Measurements from ENCODE around the gene PCDH15.

PCDH15 gene

GRCh38 chr10:54470324-54470631 lies 330.8 kb downstream of the PCDH15 start:
- TF ChIP-seq, protein P1, sequence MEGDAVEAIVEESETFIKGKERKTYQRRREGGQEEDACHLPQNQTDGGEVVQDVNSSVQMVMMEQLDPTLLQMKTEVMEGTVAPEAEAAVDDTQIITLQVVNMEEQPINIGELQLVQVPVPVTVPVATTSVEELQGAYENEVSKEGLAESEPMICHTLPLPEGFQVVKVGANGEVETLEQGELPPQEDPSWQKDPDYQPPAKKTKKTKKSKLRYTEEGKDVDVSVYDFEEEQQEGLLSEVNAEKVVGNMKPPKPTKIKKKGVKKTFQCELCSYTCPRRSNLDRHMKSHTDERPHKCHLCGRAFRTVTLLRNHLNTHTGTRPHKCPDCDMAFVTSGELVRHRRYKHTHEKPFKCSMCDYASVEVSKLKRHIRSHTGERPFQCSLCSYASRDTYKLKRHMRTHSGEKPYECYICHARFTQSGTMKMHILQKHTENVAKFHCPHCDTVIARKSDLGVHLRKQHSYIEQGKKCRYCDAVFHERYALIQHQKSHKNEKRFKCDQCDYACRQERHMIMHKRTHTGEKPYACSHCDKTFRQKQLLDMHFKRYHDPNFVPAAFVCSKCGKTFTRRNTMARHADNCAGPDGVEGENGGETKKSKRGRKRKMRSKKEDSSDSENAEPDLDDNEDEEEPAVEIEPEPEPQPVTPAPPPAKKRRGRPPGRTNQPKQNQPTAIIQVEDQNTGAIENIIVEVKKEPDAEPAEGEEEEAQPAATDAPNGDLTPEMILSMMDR (IDR thresholded peaks at IDR 0.05; ENCODE audit: low read depth, low read length, missing control alignments), result no peak
- no peak overlapping the region for H3K4me3 ChIP-seq (ENCODE audit: low read depth, low read length)
- no peak for DNase-seq (ENCODE audit: low read depth)

DNA sequence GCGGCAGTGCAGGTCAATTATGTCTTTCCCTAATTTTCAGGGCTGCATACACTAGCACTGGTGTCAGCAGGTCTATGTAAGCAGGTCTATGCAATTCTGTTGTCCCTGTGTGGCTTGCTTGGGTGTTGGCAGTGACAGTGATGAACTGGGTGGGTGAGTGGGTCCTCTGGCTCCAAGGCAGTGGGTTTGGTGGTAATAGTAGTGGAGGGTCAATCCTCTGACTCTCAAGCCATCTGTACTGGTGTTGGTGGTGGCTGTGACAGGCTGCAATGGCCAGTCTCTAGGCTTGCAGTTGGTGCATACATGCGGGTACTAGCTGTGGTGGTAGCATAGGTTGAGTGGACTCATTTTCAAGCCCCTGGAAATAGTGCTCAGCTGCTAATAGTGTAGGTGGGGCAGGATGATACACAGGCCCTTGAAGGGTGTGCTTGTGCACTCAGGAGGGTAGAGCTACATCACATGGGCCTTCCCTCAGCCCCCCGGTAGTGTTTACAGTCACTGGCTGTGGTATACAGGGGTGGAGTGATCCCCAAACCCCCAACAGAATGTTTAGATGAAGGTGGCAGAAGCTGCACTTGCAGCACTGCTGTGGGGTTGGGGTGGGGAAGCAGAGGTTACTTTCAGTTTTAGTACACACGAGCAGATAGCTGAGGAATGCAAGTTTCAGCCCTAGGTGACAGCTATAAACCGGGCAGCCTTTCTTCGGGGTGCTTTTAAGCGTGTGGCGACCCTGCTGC lies 331.3 kb downstream of the PCDH15 start:
- no peak overlapping the region for H3K4me3 ChIP-seq (ENCODE audit: low read depth, low read length)
- TF ChIP-seq, protein P1 (IDR thresholded peaks at IDR 0.05; ENCODE audit: low read depth, low read length, missing control alignments), result no peak
- no peak for DNase-seq (ENCODE audit: low read depth)

- DNase-seq (ENCODE audit: low read depth), result no peak
- TF ChIP-seq, protein P1 (IDR thresholded peaks at IDR 0.05; ENCODE audit: low read depth, low read length, missing control alignments), result no peak
- no peak overlapping the region for H3K4me3 ChIP-seq (ENCODE audit: low read depth, low read length)
These were observed 346.8 kb downstream of the PCDH15 start for GRCh38 chr10:54454271-54454670.

GRCh38 chr10:54449056-54449455 lies 352.0 kb downstream of the PCDH15 start:
- H3K4me3 ChIP-seq (ENCODE audit: low read depth, low read length), result no peak overlapping the region
- TF ChIP-seq, protein P1 (IDR thresholded peaks at IDR 0.05; ENCODE audit: low read depth, low read length, missing control alignments), result no peak
- no peak for DNase-seq (ENCODE audit: low read depth)

DNA sequence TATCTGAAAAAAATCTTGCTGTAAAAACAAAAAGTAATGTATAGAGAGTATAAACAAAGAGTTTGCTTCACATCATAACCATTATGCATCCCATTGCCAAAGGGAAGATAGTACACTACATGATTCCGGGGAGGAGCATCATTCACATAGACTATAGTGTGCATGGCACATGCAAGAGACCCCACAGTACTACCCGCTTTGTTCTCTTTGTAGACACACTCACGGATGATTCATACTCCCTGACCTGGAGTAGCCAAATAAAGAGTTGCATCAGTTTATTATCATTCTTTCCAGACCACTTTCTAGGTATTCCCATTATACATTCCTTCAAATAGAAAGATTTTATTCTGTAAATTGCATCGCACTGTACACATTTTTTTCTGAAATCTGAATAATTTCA lies 356.9 kb downstream of the PCDH15 start:
- DNase-seq (ENCODE audit: low read depth), result no peak
- TF ChIP-seq, protein P1 (IDR thresholded peaks at IDR 0.05; ENCODE audit: low read depth, low read length, missing control alignments), result no peak
- H3K4me3 ChIP-seq (ENCODE audit: low read depth, low read length), result no peak overlapping the region

DNA sequence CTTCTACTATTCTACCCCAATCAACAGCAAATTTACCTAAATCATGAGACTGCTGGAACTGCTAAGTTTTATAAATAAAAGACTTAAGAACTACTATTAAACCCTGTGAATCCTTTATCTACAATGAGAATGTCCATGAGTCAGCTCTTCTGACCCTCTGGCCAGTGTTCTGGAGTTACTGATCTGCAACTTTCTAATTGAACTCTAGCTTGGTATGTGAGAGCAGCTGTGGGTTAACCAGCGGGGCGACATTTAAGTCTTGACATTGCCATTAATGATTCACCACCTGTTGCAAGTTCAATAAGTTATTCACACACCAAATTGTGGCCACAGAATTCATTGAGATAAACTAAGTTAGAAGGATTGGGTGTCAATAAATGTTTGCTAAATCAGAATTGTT lies 359.8 kb downstream of the PCDH15 start:
- TF ChIP-seq, protein P1 (IDR thresholded peaks at IDR 0.05; ENCODE audit: low read depth, low read length, missing control alignments), result no peak
- no peak overlapping the region for H3K4me3 ChIP-seq (ENCODE audit: low read depth, low read length)
- no peak for DNase-seq (ENCODE audit: low read depth)

- no peak for DNase-seq (ENCODE audit: low read depth)
- TF ChIP-seq, protein P1 (IDR thresholded peaks at IDR 0.05; ENCODE audit: low read depth, low read length, missing control alignments), result no peak
- no peak overlapping the region for H3K4me3 ChIP-seq (ENCODE audit: low read depth, low read length)
These were observed 366.2 kb downstream of the PCDH15 start for GRCh38 chr10:54434782-54435181.
